ENCODE data around the gene TSPAN11.

DNA sequence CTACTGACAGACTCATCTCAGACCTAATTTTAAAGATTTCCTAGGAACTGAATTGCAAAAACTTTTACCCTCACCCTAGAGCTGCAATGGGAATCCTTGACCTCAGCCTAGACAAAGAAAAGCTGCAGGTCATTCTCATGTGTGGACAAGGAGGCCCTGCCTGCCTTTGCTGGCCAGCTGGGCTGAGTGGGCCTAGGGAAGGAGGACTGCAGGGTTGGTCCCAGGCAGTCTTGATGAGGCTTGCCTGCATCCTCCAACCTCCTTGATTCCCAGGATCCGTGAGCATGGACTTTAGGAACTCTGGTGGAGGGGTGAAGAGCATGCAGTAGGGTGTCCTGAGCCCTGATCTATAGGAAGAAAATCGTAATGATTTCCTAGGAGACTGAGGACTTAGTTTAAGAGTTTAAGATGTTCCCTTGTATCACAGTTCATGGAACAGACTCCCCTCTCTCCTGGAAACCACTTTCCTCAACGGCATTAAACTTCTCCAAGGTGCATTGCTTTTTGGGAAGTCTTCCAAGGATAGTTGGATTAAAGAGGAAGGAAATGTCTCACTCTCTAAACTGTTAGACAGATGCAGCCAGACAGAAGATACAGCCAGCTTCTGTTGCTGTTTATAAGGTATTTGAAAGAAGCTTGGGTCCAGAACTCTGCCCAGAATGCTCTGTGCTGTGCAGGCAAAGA, 91.7 kb downstream of the TSPAN11 start:
- no peak for TF ChIP-seq ZFP3 (CRISPR knock-in tag; IDR thresholded peaks at IDR 0.05)
- TF ChIP-seq PPARA (CRISPR knock-in tag; IDR thresholded peaks at IDR 0.05; ENCODE audit: borderline replicate concordance) = no peak
- TF ChIP-seq, protein P1, sequence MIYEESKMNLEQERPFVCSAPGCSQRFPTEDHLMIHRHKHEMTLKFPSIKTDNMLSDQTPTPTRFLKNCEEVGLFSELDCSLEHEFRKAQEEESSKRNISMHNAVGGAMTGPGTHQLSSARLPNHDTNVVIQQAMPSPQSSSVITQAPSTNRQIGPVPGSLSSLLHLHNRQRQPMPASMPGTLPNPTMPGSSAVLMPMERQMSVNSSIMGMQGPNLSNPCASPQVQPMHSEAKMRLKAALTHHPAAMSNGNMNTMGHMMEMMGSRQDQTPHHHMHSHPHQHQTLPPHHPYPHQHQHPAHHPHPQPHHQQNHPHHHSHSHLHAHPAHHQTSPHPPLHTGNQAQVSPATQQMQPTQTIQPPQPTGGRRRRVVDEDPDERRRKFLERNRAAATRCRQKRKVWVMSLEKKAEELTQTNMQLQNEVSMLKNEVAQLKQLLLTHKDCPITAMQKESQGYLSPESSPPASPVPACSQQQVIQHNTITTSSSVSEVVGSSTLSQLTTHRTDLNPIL (CRISPR knock-in tag; IDR thresholded peaks at IDR 0.05; ENCODE audit: low read depth) = no peak
- TF ChIP-seq ISL1 (CRISPR knock-in tag; IDR thresholded peaks at IDR 0.05) = no peak
- TF ChIP-seq OSR1 (CRISPR knock-in tag; IDR thresholded peaks at IDR 0.05) = no peak
- TF ChIP-seq TOX (CRISPR knock-in tag; IDR thresholded peaks at IDR 0.05; ENCODE audit: borderline replicate concordance) = no peak

Data from SK-N-SH treated with all-trans-retinoic acid at 6 μM for 48 hours (cell line).